ENCODE data around the gene CAMTA1. TPM values are rescaled to one million over a fixed set of nuclear protein-coding genes. Genes with fewer than 3 reads are reported as not detected.

CAMTA1 gene
- total RNA-seq, 2 donors from 2014 or later: 100 to 102 TPM

GRCh38 chr1:7529917-7530316 is 744.7 kb downstream of the CAMTA1 start:
- no peak overlapping the region for H3K4me3 ChIP-seq
- no peaks in the 10 kb centered on the region for H3K9me3 ChIP-seq
- 33% methylated on average over 7 of the region's 7 CpGs for WGBS
- no peak overlapping the region for H3K27ac ChIP-seq
- no peak for TF ChIP-seq POLR2A (IDR thresholded peaks at IDR 0.05)
- TF ChIP-seq, protein P1, sequence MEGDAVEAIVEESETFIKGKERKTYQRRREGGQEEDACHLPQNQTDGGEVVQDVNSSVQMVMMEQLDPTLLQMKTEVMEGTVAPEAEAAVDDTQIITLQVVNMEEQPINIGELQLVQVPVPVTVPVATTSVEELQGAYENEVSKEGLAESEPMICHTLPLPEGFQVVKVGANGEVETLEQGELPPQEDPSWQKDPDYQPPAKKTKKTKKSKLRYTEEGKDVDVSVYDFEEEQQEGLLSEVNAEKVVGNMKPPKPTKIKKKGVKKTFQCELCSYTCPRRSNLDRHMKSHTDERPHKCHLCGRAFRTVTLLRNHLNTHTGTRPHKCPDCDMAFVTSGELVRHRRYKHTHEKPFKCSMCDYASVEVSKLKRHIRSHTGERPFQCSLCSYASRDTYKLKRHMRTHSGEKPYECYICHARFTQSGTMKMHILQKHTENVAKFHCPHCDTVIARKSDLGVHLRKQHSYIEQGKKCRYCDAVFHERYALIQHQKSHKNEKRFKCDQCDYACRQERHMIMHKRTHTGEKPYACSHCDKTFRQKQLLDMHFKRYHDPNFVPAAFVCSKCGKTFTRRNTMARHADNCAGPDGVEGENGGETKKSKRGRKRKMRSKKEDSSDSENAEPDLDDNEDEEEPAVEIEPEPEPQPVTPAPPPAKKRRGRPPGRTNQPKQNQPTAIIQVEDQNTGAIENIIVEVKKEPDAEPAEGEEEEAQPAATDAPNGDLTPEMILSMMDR (IDR thresholded peaks at IDR 0.05): no peak
- no peak for TF ChIP-seq POLR2AphosphoS5 (IDR thresholded peaks at IDR 0.05)
- no peak for DNase-seq (ENCODE audit: low spot score)
- H3K27me3 ChIP-seq (replicated peaks; ENCODE audit: insufficient read depth): no peaks in the 10 kb centered on the region
- intact Hi-C loops (cut with DNase I): no loop called here
- H3K36me3 ChIP-seq: no peaks in the 10 kb centered on the region
- H3K4me1 ChIP-seq (replicated peaks): no peaks in the 10 kb centered on the region

- no peak for DNase-seq (ENCODE audit: low spot score)
- H3K9me3 ChIP-seq: no peaks in the 10 kb centered on the region
- no peak overlapping the region for H3K27ac ChIP-seq
- no peaks in the 10 kb centered on the region for H3K27me3 ChIP-seq (replicated peaks; ENCODE audit: insufficient read depth)
- H3K36me3 ChIP-seq: no peaks in the 10 kb centered on the region
- H3K4me1 ChIP-seq (replicated peaks): no peaks in the 10 kb centered on the region
- intact Hi-C loops (cut with DNase I): no loop called here
- no peak overlapping the region for H3K4me3 ChIP-seq
- WGBS: 92% methylated on average over 18 of the region's 18 CpGs
- TF ChIP-seq, protein P1 (IDR thresholded peaks at IDR 0.05): no peak
- TF ChIP-seq POLR2A (IDR thresholded peaks at IDR 0.05) (no peak), POLR2AphosphoS5 (IDR thresholded peaks at IDR 0.05) (no peak)
Measured at GRCh38 chr1:7531562-7532340, 746.5 kb downstream of the CAMTA1 start.

DNA sequence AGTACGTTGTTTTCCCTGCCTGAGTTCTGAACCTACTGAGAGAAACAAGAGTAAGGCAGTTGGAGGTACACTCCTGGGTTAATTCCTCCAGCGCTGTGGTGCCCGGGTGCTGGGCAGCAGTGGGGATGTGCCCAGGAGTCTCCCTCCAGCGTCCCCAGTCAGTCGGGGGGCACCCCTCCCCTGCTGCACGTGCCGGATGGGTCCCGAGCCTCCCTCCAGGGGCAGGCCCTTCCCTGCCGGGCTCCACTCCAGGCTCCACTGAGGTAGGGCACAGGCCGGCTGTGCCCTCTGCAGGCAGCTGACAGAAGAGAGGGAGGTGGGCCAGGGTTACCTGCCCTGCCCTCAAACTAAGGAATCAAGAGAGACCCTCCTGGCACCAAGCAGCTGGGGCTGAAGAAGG is 747.8 kb downstream of the CAMTA1 start:
- 83% methylated on average over 8 of the region's 10 CpGs for WGBS
- no peak overlapping the region for H3K4me3 ChIP-seq
- TF ChIP-seq, protein P1 (IDR thresholded peaks at IDR 0.05): no peak
- TF ChIP-seq POLR2A (IDR thresholded peaks at IDR 0.05): no peak
- no peak for TF ChIP-seq POLR2AphosphoS5 (IDR thresholded peaks at IDR 0.05)

DNA sequence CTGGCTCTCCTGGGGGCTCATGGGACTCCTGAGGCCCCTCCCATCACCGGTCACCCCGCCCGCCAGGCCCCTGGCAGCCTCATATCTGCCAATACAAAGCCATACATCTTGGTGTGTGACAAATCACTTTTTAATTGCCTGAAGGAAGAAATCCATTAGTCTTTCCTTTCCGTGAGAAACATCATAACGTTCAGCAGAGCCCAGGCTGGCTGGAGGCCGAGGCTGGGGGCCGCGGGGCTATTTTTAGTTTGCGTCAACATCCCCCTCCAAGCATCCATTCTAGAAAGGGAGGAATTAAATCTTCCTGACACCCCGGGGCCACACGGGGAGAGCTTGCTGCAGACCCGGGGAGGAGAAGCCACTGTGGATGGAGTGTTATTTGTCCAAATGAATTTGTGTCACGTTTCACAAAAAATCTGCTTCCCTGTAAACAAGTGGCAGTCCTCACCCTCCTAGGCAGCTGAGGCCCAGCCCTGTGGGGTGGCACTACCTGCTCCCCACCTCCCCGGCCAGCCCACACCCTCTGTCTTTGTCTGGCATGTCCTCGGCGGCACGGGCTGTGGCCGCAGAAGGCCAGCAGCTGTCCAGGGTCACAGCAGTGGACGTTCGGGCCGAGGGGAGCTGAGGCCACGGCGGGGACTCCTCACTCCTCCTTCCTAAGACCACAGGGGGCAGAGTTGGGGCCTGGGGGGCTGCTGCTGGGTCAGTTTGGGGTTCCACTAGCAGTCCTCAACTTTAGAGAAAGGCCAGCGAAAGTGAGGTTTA is 749.0 kb downstream of the CAMTA1 start:
- WGBS: 34% methylated on average over 24 of the region's 24 CpGs
- H3K27me3 ChIP-seq (replicated peaks; ENCODE audit: insufficient read depth): no peaks in the 10 kb centered on the region
- intact Hi-C loops (cut with DNase I): no loop called here

More for the DNA sequence above, 747.8 kb downstream of the CAMTA1 start:
- no peaks in the 10 kb centered on the region for H3K9me3 ChIP-seq
- no peaks in the 10 kb centered on the region for H3K4me1 ChIP-seq (replicated peaks)
- H3K27ac ChIP-seq: no peak overlapping the region
- intact Hi-C loops (cut with DNase I): no loop called here
- no peaks in the 10 kb centered on the region for H3K27me3 ChIP-seq (replicated peaks; ENCODE audit: insufficient read depth)
- no peaks in the 10 kb centered on the region for H3K36me3 ChIP-seq
- DNase-seq (ENCODE audit: low spot score): no peak

More for the DNA sequence above, 749.0 kb downstream of the CAMTA1 start:
- Histone ChIP-seq H3K36me3 (no peaks in the 10 kb centered on the region), H3K4me1 (replicated peaks) (no peaks in the 10 kb centered on the region), H3K27ac (no peak overlapping the region), H3K9me3 (no peaks in the 10 kb centered on the region), H3K4me3 (no peak overlapping the region)
- TF ChIP-seq POLR2AphosphoS5 (IDR thresholded peaks at IDR 0.05) (no peak), POLR2A (IDR thresholded peaks at IDR 0.05) (no peak)
- TF ChIP-seq, protein P1 (IDR thresholded peaks at IDR 0.05): no peak
- no peak for DNase-seq (ENCODE audit: low spot score)

Data from prostate gland (tissue), 2 donors.